Cardiac fibroblast (primary cell): Measurements from ENCODE around the gene ZNRD2.

ENCODE experiments used
- DNase-seq, 2 donors: peaks; one replicate each; pipeline versions ENCODE4 v3.0.0 to v3.0.0-alpha.2; 2010; ENCODE audit warnings: low read depth in 2 of 2
- H3K4me3 ChIP-seq, 2 donors: replicated peaks in 1 of 2; 1 replicate in 1 of 2; 2 replicates in 1 of 2; pipeline ENCODE4 v1.5.1; 2011; ENCODE audit warnings: low read depth in 2 of 2, low read length in 2 of 2, mild to moderate bottlenecking in 2 of 2, moderate library complexity in 1 of 2
- CTCF ChIP-seq: IDR thresholded peaks from one replicate; pipeline ENCODE4 v1.5.1; 2011; ENCODE audit warnings: low read depth, mild to moderate bottlenecking, low read length, inconsistent platforms

ZNRD2 gene

GRCh38 chr11:65535102-65535501 is 35.2 kb upstream of the ZNRD2 start:
- TF ChIP-seq CTCF, result no peak
- H3K4me3 ChIP-seq, result no peak overlapping the region
- no peak for DNase-seq

GRCh38 chr11:65536412-65537295 is 33.6 kb upstream of the ZNRD2 start:
- TF ChIP-seq CTCF, result no peak
- H3K4me3 ChIP-seq, result no peak overlapping the region
- no peak for DNase-seq

- no peak for TF ChIP-seq CTCF
- H3K4me3 ChIP-seq, result no peak overlapping the region
These were observed 33.0 kb upstream of the ZNRD2 start for GRCh38 chr11:65537296-65537597.

GRCh38 chr11:65537620-65538231 is 32.6 kb upstream of the ZNRD2 start:
- no peak for DNase-seq
- TF ChIP-seq CTCF, result no peak
- no peak overlapping the region for H3K4me3 ChIP-seq

More at GRCh38 chr11:65537296-65537597, 33.0 kb upstream of the ZNRD2 start:
- no peak for DNase-seq

GRCh38 chr11:65538232-65538914 is 31.9 kb upstream of the ZNRD2 start:
- DNase-seq, result no peak
- TF ChIP-seq CTCF, result no peak
- H3K4me3 ChIP-seq, result no peak overlapping the region

GRCh38 chr11:65538915-65539743 is 31.1 kb upstream of the ZNRD2 start:
- no peak for DNase-seq
- no peak overlapping the region for H3K4me3 ChIP-seq
- TF ChIP-seq CTCF, result no peak
